ENCODE data around the gene CA5A.
"Not testable (repeated sequence)": the region's sequence is repeated elsewhere in the genome, so short reads cannot be mapped to it uniquely, and the experiment has no call there.

The CA5A gene

GRCh38 chr16:87918866-87919680 lies 17.3 kb downstream of the CA5A start:
- H3K27me3 Mint-ChIP-seq: peaks cover 9 to 23% of the 10 kb centered on the region in 2 donors
- peaks cover 4% of the 10 kb centered on the region for H3K36me3 Mint-ChIP-seq (ENCODE audit: insufficient read depth)
- ATAC-seq (replicated peaks) (no peak), DNase-seq (no peak)
- no peaks in the 10 kb centered on the region for H3K9me3 Mint-ChIP-seq
- H3K4me1 Mint-ChIP-seq (ENCODE audit: low read depth in 2 of 2): peaks cover 0 to 2% of the 10 kb centered on the region in 2 donors
- no peak overlapping the region for H3K27ac Mint-ChIP-seq
- peak overlapping the region in 1 of 2 donors; percentile 13 for H3K4me3 Mint-ChIP-seq

DNA sequence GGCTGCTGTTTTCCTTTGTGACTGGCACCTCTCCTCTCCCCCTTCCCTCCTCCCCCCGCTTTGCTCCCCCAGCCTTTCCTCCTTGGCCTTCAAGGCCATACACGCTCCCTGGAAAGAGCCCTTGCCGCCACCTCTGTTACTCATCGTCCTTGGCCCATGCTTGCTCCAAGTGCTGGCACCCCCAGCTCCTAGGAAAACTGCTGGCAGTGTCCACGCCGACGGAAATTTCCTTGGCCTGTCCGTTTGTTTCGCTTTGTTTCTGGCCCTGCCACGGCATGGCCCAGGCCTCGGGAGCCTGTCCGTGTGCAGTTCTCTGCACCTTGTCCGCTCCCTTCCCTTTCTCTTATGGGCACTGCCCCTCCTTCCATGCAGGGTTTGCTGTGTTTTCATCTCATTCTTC lies 18.0 kb downstream of the CA5A start:
- H3K9me3 Mint-ChIP-seq: no peaks in the 10 kb centered on the region
- peaks cover 0 to 2% of the 10 kb centered on the region in 2 donors for H3K4me1 Mint-ChIP-seq (ENCODE audit: low read depth in 2 of 2)
- H3K27me3 Mint-ChIP-seq: peaks cover 16 to 28% of the 10 kb centered on the region in 2 donors
- no peak for DNase-seq
- no peak for ATAC-seq (replicated peaks)
- H3K4me3 Mint-ChIP-seq: peak overlapping the region in 1 of 2 donors; percentile 13
- no peak overlapping the region for H3K27ac Mint-ChIP-seq
- H3K36me3 Mint-ChIP-seq (ENCODE audit: insufficient read depth): peaks cover 4% of the 10 kb centered on the region

- H3K4me3 Mint-ChIP-seq: no peak overlapping the region
- ATAC-seq (replicated peaks) (no peak), DNase-seq (no peak)
- peaks cover 20 to 34% of the 10 kb centered on the region in 2 donors for H3K27me3 Mint-ChIP-seq
- peaks cover 4% of the 10 kb centered on the region for H3K36me3 Mint-ChIP-seq (ENCODE audit: insufficient read depth)
- H3K4me1 Mint-ChIP-seq (ENCODE audit: low read depth in 2 of 2): peaks cover 0 to 2% of the 10 kb centered on the region in 2 donors
- H3K9me3 Mint-ChIP-seq: no peaks in the 10 kb centered on the region
- no peak overlapping the region for H3K27ac Mint-ChIP-seq
These were observed 18.8 kb downstream of the CA5A start for GRCh38 chr16:87917503-87917902.

- peaks cover 26 to 41% of the 10 kb centered on the region in 2 donors for H3K27me3 Mint-ChIP-seq
- H3K27ac Mint-ChIP-seq: no peak overlapping the region
- no peak for DNase-seq
- peaks cover 6% of the 10 kb centered on the region for H3K36me3 Mint-ChIP-seq (ENCODE audit: insufficient read depth)
- H3K4me1 Mint-ChIP-seq (ENCODE audit: low read depth in 2 of 2): peaks cover 0 to 2% of the 10 kb centered on the region in 2 donors
- no peak overlapping the region for H3K4me3 Mint-ChIP-seq
- no peaks in the 10 kb centered on the region for H3K9me3 Mint-ChIP-seq
- ATAC-seq (replicated peaks): no peak
These were observed 21.5 kb downstream of the CA5A start for GRCh38 chr16:87914812-87915211.

- H3K4me1 Mint-ChIP-seq (ENCODE audit: low read depth in 2 of 2); H3K36me3 Mint-ChIP-seq (ENCODE audit: insufficient read depth); DNase-seq; H3K9me3 Mint-ChIP-seq; H3K27ac Mint-ChIP-seq; ATAC-seq (replicated peaks); H3K4me3 Mint-ChIP-seq: not testable (repeated sequence)
- H3K27me3 Mint-ChIP-seq: peaks cover 30 to 46% of the 10 kb centered on the region in 2 donors
These were observed 22.2 kb downstream of the CA5A start for GRCh38 chr16:87914021-87914725.

GRCh38 chr16:87912691-87913090 lies 23.6 kb downstream of the CA5A start:
- not testable (repeated sequence) for H3K9me3 Mint-ChIP-seq; DNase-seq; ATAC-seq (replicated peaks); H3K27ac Mint-ChIP-seq; H3K36me3 Mint-ChIP-seq (ENCODE audit: insufficient read depth); H3K4me1 Mint-ChIP-seq (ENCODE audit: low read depth in 2 of 2)
- Mint-ChIP-seq H3K27me3 (peaks cover 25 to 34% of the 10 kb centered on the region in 2 donors), H3K4me3 (peak overlapping the region in 1 of 2 donors; percentile 19)

DNA sequence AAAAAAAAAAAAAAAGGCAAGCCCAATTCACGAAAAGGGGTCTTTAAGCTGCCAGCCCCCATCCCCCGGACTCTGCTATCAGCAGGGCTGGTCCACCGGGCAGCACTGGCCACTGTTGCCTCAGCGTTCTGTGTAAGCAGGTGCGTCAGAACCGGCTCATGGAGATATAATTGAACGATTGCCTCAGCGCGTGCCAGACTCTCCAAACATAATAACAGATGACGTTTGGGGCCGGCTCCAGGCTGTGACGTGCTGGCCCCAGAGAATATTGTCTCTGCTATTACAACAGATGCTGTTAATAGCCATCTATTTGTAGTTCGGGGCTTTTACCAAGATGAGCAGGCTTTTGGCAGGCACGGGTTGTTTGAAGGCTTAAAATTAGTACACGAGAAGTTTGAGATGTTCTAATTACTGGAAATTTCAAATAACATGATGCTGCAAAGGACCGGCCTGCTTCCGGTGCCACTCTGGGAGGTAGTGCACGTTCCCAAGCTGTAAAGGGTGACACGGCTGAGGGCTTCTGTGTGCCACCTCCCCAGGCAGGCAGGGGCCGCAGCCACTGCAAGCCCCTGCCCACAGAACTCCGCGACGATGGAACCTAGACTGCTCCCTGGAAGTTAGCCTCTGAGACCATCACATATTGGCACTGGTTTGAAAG lies 25.1 kb downstream of the CA5A start:
- not testable (repeated sequence) for H3K9me3 Mint-ChIP-seq

DNA sequence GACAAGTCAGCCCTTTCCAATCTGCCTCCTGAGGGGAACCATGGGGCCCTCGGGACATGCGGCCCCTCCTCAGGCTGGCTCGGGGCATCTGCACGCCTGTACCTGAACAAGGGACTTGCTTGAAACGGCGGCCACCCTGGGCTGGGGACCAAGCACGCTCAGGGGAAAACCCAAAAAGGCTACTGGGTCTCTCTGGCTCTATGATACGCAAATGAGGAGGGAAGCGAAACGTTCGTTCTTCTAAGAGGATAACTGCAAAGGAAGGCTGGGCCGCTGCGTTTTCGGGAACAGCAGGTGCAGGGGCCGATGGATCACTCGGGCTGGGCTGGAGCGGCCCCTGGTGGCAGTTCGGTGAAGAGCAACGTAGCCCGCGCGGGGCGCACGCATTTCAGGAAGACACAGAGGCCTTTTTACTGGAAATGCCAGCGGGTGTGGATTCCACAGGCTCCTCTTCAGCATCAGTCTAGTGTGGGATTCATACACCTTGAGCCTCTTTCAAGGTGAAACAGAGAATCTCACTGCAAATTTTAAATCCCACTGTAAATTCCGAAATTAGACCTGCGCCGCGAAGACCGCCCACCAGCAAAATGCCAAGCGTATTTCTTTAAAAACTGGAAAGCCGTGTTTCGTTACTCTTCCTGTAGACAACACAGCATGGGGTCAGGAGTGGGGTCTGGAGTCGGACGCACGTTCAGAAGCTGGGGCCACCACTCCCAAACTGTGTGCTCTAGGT lies 27.0 kb downstream of the CA5A start:
- peak; percentile 95 for ATAC-seq (replicated peaks)
- not testable (repeated sequence) for H3K4me3 Mint-ChIP-seq
- peaks cover 25 to 31% of the 10 kb centered on the region in 2 donors for H3K27me3 Mint-ChIP-seq

More for the DNA sequence above, 25.1 kb downstream of the CA5A start:
- H3K4me1 Mint-ChIP-seq (ENCODE audit: low read depth in 2 of 2); H3K4me3 Mint-ChIP-seq; DNase-seq; H3K36me3 Mint-ChIP-seq (ENCODE audit: insufficient read depth); ATAC-seq (replicated peaks); H3K27ac Mint-ChIP-seq: not testable (repeated sequence)
- peaks cover 25 to 32% of the 10 kb centered on the region in 2 donors for H3K27me3 Mint-ChIP-seq

GRCh38 chr16:87908101-87908500 lies 28.2 kb downstream of the CA5A start:
- ATAC-seq (replicated peaks); H3K4me3 Mint-ChIP-seq; H3K27ac Mint-ChIP-seq; DNase-seq; H3K4me1 Mint-ChIP-seq (ENCODE audit: low read depth in 2 of 2); H3K9me3 Mint-ChIP-seq; H3K36me3 Mint-ChIP-seq (ENCODE audit: insufficient read depth): not testable (repeated sequence)
- peaks cover 15 to 21% of the 10 kb centered on the region in 2 donors for H3K27me3 Mint-ChIP-seq

More for the DNA sequence above, 27.0 kb downstream of the CA5A start:
- H3K36me3 Mint-ChIP-seq (ENCODE audit: insufficient read depth); H3K4me1 Mint-ChIP-seq (ENCODE audit: low read depth in 2 of 2); H3K9me3 Mint-ChIP-seq; H3K27ac Mint-ChIP-seq: not testable (repeated sequence)
- DNase-seq: peak; percentile 81 to 84 (median 81)

GRCh38 chr16:87905521-87905920 lies 30.8 kb downstream of the CA5A start:
- DNase-seq; H3K27me3 Mint-ChIP-seq; H3K4me3 Mint-ChIP-seq; H3K36me3 Mint-ChIP-seq (ENCODE audit: insufficient read depth); H3K4me1 Mint-ChIP-seq (ENCODE audit: low read depth in 2 of 2); H3K27ac Mint-ChIP-seq; H3K9me3 Mint-ChIP-seq; ATAC-seq (replicated peaks): not testable (repeated sequence)

DNA sequence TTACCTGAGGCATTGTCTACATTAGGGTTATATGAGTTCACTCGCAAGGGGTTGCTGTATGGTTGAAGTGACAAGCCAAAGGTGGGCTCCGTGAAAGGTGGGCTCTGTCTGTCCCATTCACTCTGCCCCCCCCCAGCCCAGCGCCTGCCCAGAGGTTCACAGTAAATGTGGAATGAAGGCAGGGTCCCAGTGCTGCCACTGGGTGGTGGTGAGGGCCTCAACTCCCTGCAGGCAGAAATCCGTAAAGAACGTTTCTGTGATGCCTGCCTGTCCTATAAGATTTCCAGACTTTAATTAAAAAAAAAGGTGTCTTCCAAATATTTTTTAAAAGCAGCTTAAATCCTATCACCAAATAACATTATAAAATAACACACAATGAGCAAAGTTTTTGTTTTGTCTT lies 31.4 kb downstream of the CA5A start:
- not testable (repeated sequence) for H3K9me3 Mint-ChIP-seq; H3K27ac Mint-ChIP-seq; H3K4me3 Mint-ChIP-seq; H3K4me1 Mint-ChIP-seq (ENCODE audit: low read depth in 2 of 2); H3K36me3 Mint-ChIP-seq (ENCODE audit: insufficient read depth); DNase-seq; H3K27me3 Mint-ChIP-seq; ATAC-seq (replicated peaks)

GRCh38 chr16:87900489-87900888 lies 35.8 kb downstream of the CA5A start:
- H3K27me3 Mint-ChIP-seq; H3K4me3 Mint-ChIP-seq; H3K9me3 Mint-ChIP-seq; H3K27ac Mint-ChIP-seq; ATAC-seq (replicated peaks); DNase-seq: not testable (repeated sequence)
- peaks cover 27 to 30% of the 10 kb centered on the region in 2 donors for H3K4me1 Mint-ChIP-seq (ENCODE audit: low read depth in 2 of 2)
- H3K36me3 Mint-ChIP-seq (ENCODE audit: insufficient read depth): peaks cover 11% of the 10 kb centered on the region

Data from effector memory CD8-positive, alpha-beta T cell (primary cell).